Mucosa of rectum (tissue), 2 donors: ENCODE results near the gene NPR2.

Source experiments
- H3K27ac ChIP-seq, 2 donors: one replicate each; pipeline ENCODE4 v1.7.0; 2013; ENCODE audit warnings: inconsistent platforms in 2 of 2, low read depth in 2 of 2, low read length in 2 of 2
- H3K27me3 ChIP-seq, 2 donors: one replicate each; pipeline ENCODE4 v1.7.0; 2013; ENCODE audit warnings: low read length in 2 of 2; ENCODE audit not compliant: control insufficient read depth in 2 of 2, insufficient read depth in 2 of 2
- H3K36me3 ChIP-seq, 2 donors: one replicate each; pipeline ENCODE4 v1.7.0; 2013; ENCODE audit warnings: low read length in 2 of 2; ENCODE audit not compliant: control insufficient read depth in 2 of 2, insufficient read depth in 2 of 2
- H3K4me1 ChIP-seq, 2 donors: one replicate each; pipeline ENCODE4 v1.7.0; 2013; ENCODE audit warnings: low read length in 2 of 2, mild to moderate bottlenecking in 1 of 2; ENCODE audit not compliant: control insufficient read depth in 2 of 2, insufficient read depth in 2 of 2
- H3K4me3 ChIP-seq, 2 donors: one replicate each; pipeline ENCODE4 v1.7.0; 2013; ENCODE audit warnings: low read length in 2 of 2
- H3K9ac ChIP-seq, 2 donors: one replicate each; pipeline ENCODE4 v1.7.0; 2013; ENCODE audit warnings: low read length in 2 of 2, low read depth in 1 of 2, mild to moderate bottlenecking in 1 of 2
- H3K9me3 ChIP-seq, 2 donors: one replicate each; pipeline ENCODE4 v1.7.0; 2013; ENCODE audit warnings: low read length in 2 of 2; ENCODE audit not compliant: control insufficient read depth in 2 of 2
- donor health status: healthy.
- donor health status: Normal muscosa, but diverticular disease.

The NPR2 gene

DNA sequence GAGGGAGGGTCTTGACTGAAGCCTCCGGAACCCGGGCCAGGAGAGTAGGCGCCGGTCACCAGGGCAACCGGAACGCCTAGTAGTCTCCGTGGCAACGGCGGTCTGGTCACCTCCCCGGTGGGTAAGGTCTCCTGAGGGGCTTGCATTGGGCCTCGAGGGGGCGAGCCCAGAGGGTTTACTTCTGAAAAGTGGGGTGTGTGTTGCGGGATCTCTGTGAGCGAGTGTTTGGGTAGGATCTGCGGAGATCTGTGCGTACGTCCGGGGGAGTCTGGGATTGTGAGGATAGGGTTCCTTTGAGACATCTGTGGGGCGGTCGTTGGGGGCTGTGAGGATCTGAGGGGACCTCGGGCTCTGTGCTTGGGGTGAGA, 37.3 kb downstream of the NPR2 start, which contains the start of gene FAM221B:
Gene FAM221B (minus strand): TSS at position 17 of the 368 bp plus-strand sequence. CDS start 2,571 bp downstream, outside the sequence.
- Histone ChIP-seq H3K9ac (peak within 1 kb of the TSS; percentile 87 to 94), H3K36me3 (no peaks in the 10 kb centered on the region), H3K27me3 (no peaks in the 10 kb centered on the region), H3K27ac (peak within 1 kb of the TSS; percentile 87), H3K4me3 (peak within 1 kb of the TSS; percentile 85 to 92), H3K9me3 (no peaks in the 10 kb centered on the region), H3K4me1 (peaks cover 30 to 31% of the 10 kb centered on the region in 2 donors)

DNA sequence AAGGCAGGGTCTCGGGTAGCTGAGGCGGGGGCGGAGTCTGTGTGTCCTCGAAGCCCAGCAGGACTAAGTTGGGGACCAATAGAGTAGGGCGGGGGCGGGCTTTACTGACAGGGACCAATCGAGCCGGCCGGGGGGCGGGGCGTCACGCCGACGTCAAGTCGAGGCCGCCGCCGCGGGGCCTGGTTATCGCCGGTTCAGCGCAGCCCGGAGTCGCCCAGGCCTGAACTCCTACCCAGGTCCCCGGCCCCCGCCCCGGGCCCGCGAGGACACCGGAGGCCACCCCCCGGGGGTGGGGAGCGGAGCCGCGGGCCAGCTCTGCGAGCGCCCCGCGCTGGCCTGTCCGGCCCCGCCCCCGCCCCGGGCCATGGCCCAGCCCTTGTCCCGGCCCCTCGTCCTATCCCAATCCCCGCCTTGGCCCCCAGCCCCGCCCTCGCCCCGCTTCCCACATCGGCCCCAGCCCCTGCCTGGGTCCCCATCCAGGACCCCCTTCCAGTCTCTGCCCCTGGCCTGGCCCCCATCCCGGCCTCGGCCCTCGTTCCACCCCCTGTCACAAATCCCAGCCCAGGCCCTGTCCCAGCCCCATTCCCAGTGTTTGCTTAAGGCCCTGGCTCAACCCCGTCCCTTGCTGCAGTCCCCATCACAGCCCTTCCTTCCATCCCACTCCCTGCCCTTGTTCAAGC, 37.8 kb downstream of the NPR2 start, which contains the start of gene TMEM8B:
Gene TMEM8B (plus strand): TSS at position 145 of the 680 bp plus-strand sequence. CDS start 220 bp downstream, at position 365.
- H3K4me1 ChIP-seq, result peaks cover 36% of the 10 kb centered on the region in 2 donors

DNA sequence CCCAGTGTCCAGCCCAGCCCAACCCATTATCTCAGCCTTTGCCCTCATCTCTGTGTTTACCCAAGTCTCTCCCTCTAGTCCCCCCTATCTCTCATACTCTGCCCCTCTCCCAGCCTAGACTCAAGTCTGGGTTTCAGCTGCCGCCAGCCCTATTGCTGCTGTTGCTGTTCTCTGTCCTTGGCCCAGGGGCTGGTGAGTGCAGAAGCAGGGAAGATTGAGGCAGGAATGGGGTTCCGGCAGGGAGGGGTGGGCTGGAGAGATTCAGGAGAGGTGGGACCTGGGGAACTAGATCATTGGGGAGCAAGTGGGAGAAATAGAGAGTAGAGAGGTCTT, 38.3 kb downstream of the NPR2 start:
- Histone ChIP-seq H3K9ac (peak overlapping the region; percentile 77 to 87), H3K27me3 (no peaks in the 10 kb centered on the region), H3K4me1 (peaks cover 39 to 41% of the 10 kb centered on the region in 2 donors), H3K36me3 (no peaks in the 10 kb centered on the region), H3K9me3 (no peaks in the 10 kb centered on the region), H3K4me3 (peak overlapping the region; percentile 85 to 92), H3K27ac (peak overlapping the region; percentile 87)

More for the DNA sequence above, 37.8 kb downstream of the NPR2 start, which contains the start of gene TMEM8B:
- Histone ChIP-seq H3K9me3 (no peaks in the 10 kb centered on the region), H3K27me3 (no peaks in the 10 kb centered on the region), H3K9ac (peak within 1 kb of the TSS; percentile 87 to 94), H3K36me3 (no peaks in the 10 kb centered on the region), H3K27ac (peak within 1 kb of the TSS; percentile 87), H3K4me3 (peak within 1 kb of the TSS; percentile 85 to 92)

DNA sequence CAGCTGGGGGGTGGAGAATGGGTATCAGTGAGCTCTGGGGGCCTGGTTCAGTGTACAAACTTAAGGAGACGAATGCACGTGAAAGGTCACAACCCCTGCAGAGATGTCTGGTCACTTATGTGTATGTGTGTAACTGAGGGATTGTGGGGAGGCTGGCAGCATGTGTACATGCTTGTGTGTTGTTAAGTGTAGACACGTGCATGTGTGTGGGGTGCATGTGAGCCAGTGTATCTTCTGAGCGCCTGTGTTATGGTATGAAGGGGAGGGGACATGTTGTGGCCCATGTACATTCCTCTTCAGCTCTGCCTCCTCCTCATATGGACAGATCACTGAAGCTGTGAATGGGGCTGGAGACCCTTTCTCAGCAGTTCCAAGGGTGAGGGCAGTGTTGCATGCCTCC, 39.6 kb downstream of the NPR2 start:
- H3K4me1 ChIP-seq, result peaks cover 45 to 54% of the 10 kb centered on the region in 2 donors
- no peaks in the 10 kb centered on the region for H3K36me3 ChIP-seq
- H3K4me3 ChIP-seq, result no peak overlapping the region
- no peak overlapping the region for H3K9ac ChIP-seq
- H3K27me3 ChIP-seq, result no peaks in the 10 kb centered on the region
- no peaks in the 10 kb centered on the region for H3K9me3 ChIP-seq
- no peak overlapping the region for H3K27ac ChIP-seq

DNA sequence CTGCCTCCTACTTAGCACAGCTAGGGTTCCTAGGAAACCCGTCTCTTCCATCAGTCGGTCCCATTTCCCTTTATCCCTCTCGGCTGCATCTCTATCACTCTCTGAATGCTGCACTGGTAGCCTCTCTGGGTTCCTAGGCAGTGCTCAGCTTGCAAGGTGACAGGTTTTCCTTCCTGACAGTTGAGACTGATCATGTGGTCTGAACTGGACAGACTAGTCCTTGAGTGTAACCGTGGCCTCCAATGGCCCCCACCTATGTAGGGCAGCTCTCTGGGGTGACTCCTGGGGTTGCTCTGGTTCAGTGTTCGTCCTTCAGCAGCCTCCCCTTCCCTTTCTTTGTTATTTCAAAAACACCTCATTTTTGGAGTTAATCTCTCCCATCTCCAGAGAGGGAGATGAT, 41.4 kb downstream of the NPR2 start:
- Histone ChIP-seq H3K9ac (peak overlapping the region; percentile 1 to 34), H3K27ac (peak overlapping the region; percentile 85 to 89), H3K36me3 (no peaks in the 10 kb centered on the region), H3K4me3 (no peak overlapping the region), H3K27me3 (no peaks in the 10 kb centered on the region), H3K9me3 (no peaks in the 10 kb centered on the region), H3K4me1 (peaks cover 45 to 55% of the 10 kb centered on the region in 2 donors)

DNA sequence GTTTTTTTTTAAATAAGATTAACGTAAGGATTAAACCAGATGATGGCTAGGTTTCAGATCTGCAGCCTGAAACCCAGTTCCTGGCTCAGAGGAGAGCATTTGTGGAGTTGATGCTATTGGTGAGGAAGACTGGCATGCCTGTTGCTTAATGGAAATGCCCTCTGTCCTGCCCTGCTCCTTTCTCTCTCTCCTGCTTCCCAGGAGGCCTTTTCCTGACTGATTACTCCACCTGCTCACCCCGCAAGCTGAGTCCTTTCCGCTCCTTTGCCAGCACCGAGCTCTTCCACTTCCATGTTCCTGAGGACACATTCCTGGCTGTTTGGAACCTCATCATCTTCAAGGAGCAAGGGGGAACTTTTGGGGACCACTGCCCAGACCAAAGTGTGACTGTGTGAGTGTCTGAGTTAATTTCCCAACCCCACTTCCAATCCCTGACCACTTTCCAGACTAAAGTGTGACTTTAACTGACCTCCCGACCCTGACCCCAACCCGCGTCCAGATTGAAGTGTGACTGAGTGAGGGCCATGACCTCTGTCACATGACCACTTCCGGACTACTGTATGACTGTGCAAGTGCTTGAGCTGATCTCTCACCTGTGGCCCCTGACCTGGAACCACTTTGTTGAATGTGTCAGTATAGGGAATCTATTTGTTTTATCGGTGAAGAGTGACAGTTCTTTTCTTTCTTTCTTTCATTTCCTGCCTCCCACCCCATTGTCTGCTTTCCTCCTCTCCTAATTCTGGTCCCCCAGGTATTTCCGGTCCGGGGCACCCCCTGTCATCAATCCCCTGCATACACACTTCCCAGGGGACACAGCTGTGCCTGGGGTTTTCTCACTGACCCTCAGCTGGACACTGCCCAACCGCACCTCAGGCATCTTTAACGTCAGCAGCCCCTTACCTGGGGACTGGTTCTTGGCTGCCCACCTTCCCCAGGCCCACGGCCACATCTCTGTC, 43.1 kb downstream of the NPR2 start:
- peak overlapping the region; percentile 85 to 89 for H3K27ac ChIP-seq
- H3K27me3 ChIP-seq, result no peaks in the 10 kb centered on the region
- H3K4me1 ChIP-seq, result peaks cover 38 to 47% of the 10 kb centered on the region in 2 donors
- peak overlapping the region; percentile 19 to 35 for H3K9ac ChIP-seq
- H3K4me3 ChIP-seq, result no peak overlapping the region
- H3K36me3 ChIP-seq, result no peaks in the 10 kb centered on the region
- no peaks in the 10 kb centered on the region for H3K9me3 ChIP-seq

DNA sequence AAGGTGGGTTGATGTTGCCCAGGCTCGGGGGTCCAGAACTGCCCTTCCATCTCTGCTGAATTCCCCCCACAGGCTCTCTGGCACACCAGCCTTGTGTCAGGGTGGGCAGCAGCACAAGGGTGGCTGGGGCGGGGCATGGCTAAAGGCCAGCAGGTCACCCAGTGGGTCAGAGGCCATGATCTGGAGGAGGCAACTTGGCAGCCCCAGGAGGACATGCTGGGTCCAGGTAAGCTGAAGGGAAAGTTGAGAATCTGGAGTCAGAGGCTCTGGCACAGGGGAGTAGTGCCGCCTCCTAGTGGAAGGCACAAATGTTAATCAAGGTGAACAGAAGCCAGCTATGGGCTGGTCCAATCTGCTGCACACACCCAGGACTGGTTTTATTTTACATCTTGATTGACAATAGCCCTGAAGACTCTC, 43.8 kb downstream of the NPR2 start:
- Histone ChIP-seq H3K4me1 (peaks cover 32 to 40% of the 10 kb centered on the region in 2 donors), H3K9ac (peak overlapping the region in 1 of 2 donors; percentile 35), H3K27ac (peak overlapping the region; percentile 50 to 85), H3K9me3 (no peaks in the 10 kb centered on the region), H3K27me3 (no peaks in the 10 kb centered on the region), H3K36me3 (no peaks in the 10 kb centered on the region), H3K4me3 (no peak overlapping the region)

DNA sequence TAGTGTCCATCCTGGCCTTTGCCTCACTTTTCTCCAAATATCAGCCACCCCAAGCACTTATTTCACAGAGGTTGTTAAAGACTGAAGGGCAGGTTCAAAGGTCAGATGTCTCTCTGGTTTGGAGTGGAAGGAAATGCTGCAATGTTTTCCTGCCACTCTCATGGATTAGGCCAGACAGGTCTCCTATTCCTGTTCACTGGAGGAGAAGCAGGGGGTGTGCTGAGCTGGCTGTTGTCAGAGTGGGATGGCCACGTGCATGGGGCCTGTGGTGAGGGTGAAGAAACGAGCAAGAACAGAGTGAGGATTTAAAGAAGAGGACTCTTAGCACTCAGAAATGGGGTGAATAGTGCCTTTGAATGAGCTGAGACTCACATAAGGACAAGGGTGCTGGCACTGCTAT, 44.4 kb downstream of the NPR2 start:
- H3K4me3 ChIP-seq, result no peak overlapping the region
- H3K9me3 ChIP-seq, result no peaks in the 10 kb centered on the region
- H3K27ac ChIP-seq, result peak overlapping the region; percentile 50 to 85
- peaks cover 29 to 38% of the 10 kb centered on the region in 2 donors for H3K4me1 ChIP-seq
- no peaks in the 10 kb centered on the region for H3K27me3 ChIP-seq
- no peak overlapping the region for H3K9ac ChIP-seq
- no peaks in the 10 kb centered on the region for H3K36me3 ChIP-seq

DNA sequence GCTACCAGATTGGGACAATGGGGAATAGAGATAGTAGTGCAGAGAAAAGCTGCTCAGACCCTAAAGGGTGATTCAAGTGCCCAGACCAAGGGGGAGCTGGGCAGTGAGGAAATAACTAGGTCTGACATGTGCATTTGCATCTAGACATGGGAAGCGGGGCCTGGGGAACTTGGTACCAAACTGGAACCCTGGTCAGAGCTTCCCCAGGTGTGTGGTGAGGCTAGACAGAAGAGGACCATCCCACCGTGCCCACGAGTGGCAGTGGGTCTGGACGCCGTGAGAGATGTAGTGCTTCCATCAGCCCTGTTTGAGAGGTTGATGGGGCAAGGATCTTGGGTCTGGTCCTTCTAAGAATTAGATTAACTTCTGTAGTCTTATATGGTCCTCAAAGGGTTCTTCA, 45.2 kb downstream of the NPR2 start:
- Histone ChIP-seq H3K9ac (no peak overlapping the region), H3K36me3 (no peaks in the 10 kb centered on the region), H3K27ac (no peak overlapping the region), H3K9me3 (no peaks in the 10 kb centered on the region), H3K27me3 (no peaks in the 10 kb centered on the region), H3K4me3 (no peak overlapping the region), H3K4me1 (peaks cover 29 to 38% of the 10 kb centered on the region in 2 donors)

DNA sequence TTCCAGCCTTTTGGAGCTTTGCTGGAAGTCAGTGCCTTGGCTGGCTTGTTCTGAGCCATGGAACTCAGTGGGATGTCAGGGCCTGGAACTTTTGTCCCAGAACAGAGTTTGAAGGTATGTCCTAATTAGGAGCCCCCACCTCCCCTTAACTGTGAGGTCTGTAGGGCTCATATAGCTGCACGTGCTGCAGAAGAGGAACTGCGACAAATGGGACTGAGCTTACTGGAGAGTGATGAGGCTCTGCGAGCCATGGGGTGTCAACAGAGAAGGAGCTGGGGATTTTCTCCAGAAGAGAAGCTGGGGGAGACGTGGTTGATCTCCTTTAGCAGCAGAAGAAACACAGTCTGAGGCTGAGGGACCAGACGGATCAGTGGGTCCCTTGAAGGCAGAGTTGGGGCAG, 48.5 kb downstream of the NPR2 start:
- H3K27ac ChIP-seq, result no peak overlapping the region
- H3K4me1 ChIP-seq, result peaks cover 6 to 19% of the 10 kb centered on the region in 2 donors
- H3K36me3 ChIP-seq, result no peaks in the 10 kb centered on the region
- no peaks in the 10 kb centered on the region for H3K27me3 ChIP-seq
- H3K4me3 ChIP-seq, result no peak overlapping the region
- no peaks in the 10 kb centered on the region for H3K9me3 ChIP-seq
- no peak overlapping the region for H3K9ac ChIP-seq
